Smooth muscle cell (in vitro differentiated cells): Measurements from ENCODE around the gene PLA2G2C. TPM values are rescaled to one million over a fixed set of nuclear protein-coding genes. Genes with fewer than 3 reads are reported as not detected.

Experiments used
- DNase-seq: peaks from one replicate; lab custom pipeline; 2025; ENCODE audit not compliant: unreplicated experiment; lab: John Stamatoyannopoulos, UW
- H2AFZ ChIP-seq: fragments of 200-600 bp; sonication (generic); 2 replicates; pipeline ENCODE4 v1.6.0; 2016; ENCODE audit warnings: antibody characterized with exemption, low read depth, mild to moderate bottlenecking
- H3F3A ChIP-seq: fragments of 200-600 bp; sonication (generic); 2 replicates; pipeline ENCODE4 v1.6.0; 2017; ENCODE audit warnings: antibody characterized with exemption, low read depth
- H3K27ac ChIP-seq: fragments of 200-600 bp; sonication (generic); 2 replicates; pipeline ENCODE4 v1.5.1; 2016; ENCODE audit warnings: low read depth, mild to moderate bottlenecking
- H3K27me3 ChIP-seq: fragments of 200-600 bp; sonication (generic); 2 replicates; pipeline ENCODE4 v1.6.1; 2016; ENCODE audit warnings: low read depth, mild to moderate bottlenecking
- H3K36me3 ChIP-seq: fragments of 200-600 bp; sonication (generic); 2 replicates; pipeline ENCODE4 v1.5.1; 2016; ENCODE audit warnings: low read depth
- H3K4me1 ChIP-seq: fragments of 200-600 bp; sonication (generic); 2 replicates; pipeline ENCODE4 v1.5.1; 2016; ENCODE audit warnings: low read depth
- H3K4me2 ChIP-seq: fragments of 200-600 bp; sonication (generic); 2 replicates; pipeline ENCODE4 v1.6.0; 2016; ENCODE audit warnings: mild to moderate bottlenecking
- H3K4me3 ChIP-seq: fragments of 200-600 bp; sonication (generic); 2 replicates; pipeline ENCODE4 v1.5.1; 2016; ENCODE audit warnings: mild to moderate bottlenecking
- H3K79me2 ChIP-seq: fragments of 200-600 bp; sonication (generic); 2 replicates; pipeline ENCODE4 v1.6.0; 2016; ENCODE audit warnings: low read depth, mild to moderate bottlenecking
- H3K9ac ChIP-seq: fragments of 200-600 bp; sonication (generic); 2 replicates; pipeline ENCODE4 v1.6.0; 2016; ENCODE audit warnings: low read depth
- H3K9me3 ChIP-seq: fragments of 200-600 bp; sonication (generic); replicated peaks from 2 replicates; pipeline ENCODE4 v1.5.1; 2016; ENCODE audit warnings: low read depth
- H4K20me1 ChIP-seq: fragments of 200-600 bp; sonication (generic); 2 replicates; pipeline ENCODE4 v1.6.0; 2016; ENCODE audit warnings: low read depth
- CTCF ChIP-seq: fragments of 200-600 bp; sonication (generic); IDR thresholded peaks from 2 replicates; pipeline ENCODE4 v1.5.1; 2017; ENCODE audit warnings: borderline replicate concordance, mild to moderate bottlenecking, antibody characterized with exemption; ENCODE audit not compliant: insufficient read depth, poor library complexity, severe bottlenecking
- WGBS: methylation state at CpG from one replicate; pipeline ENCODE4 v1.1.7; 2016; ENCODE audit warnings: low lambda C conversion rate; 5-methylcytosine and 5-hydroxymethylcytosine counted together
- polyA plus RNA-seq: library from polyadenylated mRNA; unstranded; fragments of >200 nt; fragmentation: Nextera tagmentation; extraction: Ambion mirVana; gene quantifications from 2 replicates; pipeline ENCODE4 v1.2.1, GENCODE V29; 2016
- total RNA-seq: library from RNA; depleted of rRNA; stranded (reverse); fragments of >200 nt; gene quantifications from 2 replicates; pipeline ENCODE4 v1.2.3, GENCODE V29; 2014

PLA2G2C gene
- total and polyA plus RNA-seq, 2 experiments from 2014 or later, result 0.09 TPM; not detected in 1

DNA sequence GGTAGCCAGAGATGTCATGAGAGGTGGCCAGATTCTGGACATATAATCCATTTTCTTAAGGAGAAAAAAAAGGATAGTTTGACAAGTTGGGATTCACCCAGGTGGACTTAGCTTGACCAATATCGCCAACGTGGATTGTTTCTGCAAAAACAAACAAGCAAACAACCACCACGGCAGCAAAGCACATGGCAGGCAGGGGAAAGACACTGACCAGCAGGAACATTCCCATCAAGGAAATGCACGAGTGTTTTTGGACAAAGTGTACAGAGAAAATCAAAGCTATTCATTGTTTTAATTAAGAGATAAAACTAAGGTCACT is 9.1 kb upstream of the PLA2G2C start:
- Histone ChIP-seq H3K27ac (no peak overlapping the region), H3K4me1 (no peaks in the 10 kb centered on the region), H2AFZ (no peak overlapping the region), H3K9ac (no peak overlapping the region), H4K20me1 (no peaks in the 10 kb centered on the region), H3K9me3 (no peaks in the 10 kb centered on the region), H3K79me2 (no peaks in the 10 kb centered on the region), H3K27me3 (no peaks in the 10 kb centered on the region), H3F3A (no peaks in the 10 kb centered on the region), H3K36me3 (no peaks in the 10 kb centered on the region), H3K4me2 (no peak overlapping the region), H3K4me3 (no peak overlapping the region)
- TF ChIP-seq CTCF, result no peak
- no peak for DNase-seq
- WGBS, result 85% methylated on average over 4 of the region's 4 CpGs

- WGBS, result 24% methylated on average over 15 of the region's 15 CpGs
- Histone ChIP-seq H3K36me3 (no peaks in the 10 kb centered on the region), H3K4me2 (peak overlapping the region; percentile 62), H2AFZ (no peak overlapping the region), H3K4me1 (no peaks in the 10 kb centered on the region), H3K27me3 (no peaks in the 10 kb centered on the region), H3K79me2 (no peaks in the 10 kb centered on the region), H3F3A (no peaks in the 10 kb centered on the region), H4K20me1 (no peaks in the 10 kb centered on the region), H3K9ac (no peak overlapping the region), H3K4me3 (no peak overlapping the region), H3K27ac (no peak overlapping the region), H3K9me3 (no peaks in the 10 kb centered on the region)
- DNase-seq, result peak; percentile 9
- peak; percentile 89 for TF ChIP-seq CTCF
Measured at GRCh38 chr1:20194757-20195461, 8.6 kb upstream of the PLA2G2C start.

- no peaks in the 10 kb centered on the region for H3K9me3 ChIP-seq
- no peak overlapping the region for H2AFZ ChIP-seq
- no peak overlapping the region for H3K9ac ChIP-seq
- no peaks in the 10 kb centered on the region for H3K36me3 ChIP-seq
- no peak for DNase-seq
- H3K4me2 ChIP-seq, result no peak overlapping the region
- no peaks in the 10 kb centered on the region for H3K4me1 ChIP-seq
- no peaks in the 10 kb centered on the region for H3K27me3 ChIP-seq
- no peaks in the 10 kb centered on the region for H4K20me1 ChIP-seq
- no peak for TF ChIP-seq CTCF
- no peaks in the 10 kb centered on the region for H3F3A ChIP-seq
- H3K79me2 ChIP-seq, result no peaks in the 10 kb centered on the region
- H3K4me3 ChIP-seq, result no peak overlapping the region
- 94% methylated on average over 2 of the region's 2 CpGs for WGBS
- no peak overlapping the region for H3K27ac ChIP-seq
Measured at GRCh38 chr1:20194224-20194623, 7.9 kb upstream of the PLA2G2C start.

- Histone ChIP-seq H2AFZ (no peak overlapping the region), H3K9me3 (no peaks in the 10 kb centered on the region), H3K27ac (no peak overlapping the region), H3K36me3 (no peaks in the 10 kb centered on the region), H3K4me1 (no peaks in the 10 kb centered on the region), H3K27me3 (no peaks in the 10 kb centered on the region), H3K4me2 (no peak overlapping the region), H3F3A (no peaks in the 10 kb centered on the region), H3K4me3 (no peak overlapping the region), H4K20me1 (no peaks in the 10 kb centered on the region), H3K9ac (no peak overlapping the region), H3K79me2 (no peaks in the 10 kb centered on the region)
- no peak for TF ChIP-seq CTCF
- 63% methylated on average over 1 of the region's 1 CpG for WGBS
- no peak for DNase-seq
Measured at GRCh38 chr1:20192871-20193411, 6.6 kb upstream of the PLA2G2C start.
